ENCODE measurements around the gene PRR15.

GRCh38 chr7:29574659-29575058, 11.0 kb downstream of the PRR15 start:
- TF ChIP-seq MAX (IDR thresholded peaks at IDR 0.05) (no peak), TCF12 (IDR thresholded peaks at IDR 0.05; ENCODE audit: low read depth) (no peak), EGR1 (IDR thresholded peaks at IDR 0.05) (no peak)
